Ramos (cell line): Measurements from ENCODE around the gene THRA.

Source experiments
- in situ Hi-C: fragments of 300-500 bp; cut with MboI; formaldehyde crosslinking; loops from one replicate; pipeline ENCODE4 v1.14.3; 2022; ENCODE audit warnings: low sequenced_read_pairs; ENCODE audit not compliant: unreplicated experiment

Gene THRA

GRCh38 chr17:40095944-40096791 lies 33.4 kb downstream of the THRA start:
- in situ Hi-C loops: no loop called here

GRCh38 chr17:40097087-40097486 lies 34.3 kb downstream of the THRA start:
- in situ Hi-C loops: no loop called here

- in situ Hi-C loops: no loop called here
Observed at GRCh38 chr17:40097931-40098845, 35.4 kb downstream of the THRA start.

GRCh38 chr17:40098846-40099618 lies 36.3 kb downstream of the THRA start:
- in situ Hi-C loops: no loop called here

- in situ Hi-C loops: no loop called here
Observed at GRCh38 chr17:40099619-40100418, 37.1 kb downstream of the THRA start.

- in situ Hi-C loops: no loop called here
Observed at GRCh38 chr17:40100419-40100668, 37.6 kb downstream of the THRA start, which contains the start of gene NR1D1. Gene NR1D1 (minus strand): TSS chr17:40100589. CDS start chr17:40100094, 495 bp downstream.

GRCh38 chr17:40100669-40101366 lies 38.1 kb downstream of the THRA start:
- in situ Hi-C loops: no loop called here

GRCh38 chr17:40101367-40102210 lies 38.8 kb downstream of the THRA start:
- in situ Hi-C loops: no loop called here

GRCh38 chr17:40103071-40103661 lies 40.4 kb downstream of the THRA start:
- in situ Hi-C loops: no loop called here

GRCh38 chr17:40103688-40104087 lies 40.9 kb downstream of the THRA start:
- in situ Hi-C loops: no loop called here

GRCh38 chr17:40104594-40105486 lies 42.1 kb downstream of the THRA start:
- in situ Hi-C loops: no loop called here

GRCh38 chr17:40105861-40106759 lies 43.3 kb downstream of the THRA start:
- in situ Hi-C loops: no loop called here

- in situ Hi-C loops: no loop called here
Observed at GRCh38 chr17:40106760-40107521, 44.2 kb downstream of the THRA start.

- in situ Hi-C loops: no loop called here
Observed at GRCh38 chr17:40107522-40108174, 44.9 kb downstream of the THRA start.
